T-helper 2 cell treated with Interferon-gamma antibody and Interleukin-4, amounts not matched to agents 5 μg/mL and 100 μg/mL, for 36 hours (primary cell): ENCODE data around the gene CFDP1.
"Not testable (repeated sequence)": the region's sequence is repeated elsewhere in the genome, so short reads cannot be mapped to it uniquely, and the experiment has no call there.

Experiments used
- DNase-seq: peaks from one replicate; pipeline ENCODE4 v3.0.0; 2021; ENCODE audit warnings: low spot score
- H3K27ac Mint-ChIP-seq: one replicate; pipeline ENCODE4 v1.8.0; 2021; ENCODE audit warnings: mild to moderate bottlenecking, mixed read lengths
- H3K27me3 Mint-ChIP-seq: one replicate; pipeline ENCODE4 v1.8.0; 2021; ENCODE audit warnings: low read depth, mixed read lengths
- H3K36me3 Mint-ChIP-seq: one replicate; pipeline ENCODE4 v1.8.0; 2021; ENCODE audit warnings: low read depth, mixed read lengths
- H3K4me1 Mint-ChIP-seq: one replicate; pipeline ENCODE4 v1.8.0; 2021; ENCODE audit warnings: low read depth, mixed read lengths
- H3K4me3 Mint-ChIP-seq: one replicate; pipeline ENCODE4 v1.8.0; 2022; ENCODE audit warnings: mild to moderate bottlenecking, moderate library complexity, mixed read lengths
- H3K9me3 Mint-ChIP-seq: one replicate; pipeline ENCODE4 v1.8.0; 2021; ENCODE audit warnings: mixed read lengths

The CFDP1 gene

GRCh38 chr16:75445298-75445697 is 12.0 kb upstream of the CFDP1 start:
- Mint-ChIP-seq H3K36me3 (peaks cover 13% of the 10 kb centered on the region), H3K27me3 (no peaks in the 10 kb centered on the region), H3K27ac (no peak overlapping the region), H3K4me1 (no peaks in the 10 kb centered on the region), H3K9me3 (no peaks in the 10 kb centered on the region), H3K4me3 (no peak overlapping the region)
- DNase-seq = no peak

GRCh38 chr16:75443298-75443697 is 10.0 kb upstream of the CFDP1 start:
- peaks cover 8% of the 10 kb centered on the region for H3K36me3 Mint-ChIP-seq
- no peak for DNase-seq
- H3K27ac Mint-ChIP-seq = no peak overlapping the region
- no peaks in the 10 kb centered on the region for H3K27me3 Mint-ChIP-seq
- H3K4me1 Mint-ChIP-seq = no peaks in the 10 kb centered on the region
- no peaks in the 10 kb centered on the region for H3K9me3 Mint-ChIP-seq
- H3K4me3 Mint-ChIP-seq = no peak overlapping the region

GRCh38 chr16:75433732-75434413 is 570 bp upstream of the CFDP1 start:
- H3K36me3 Mint-ChIP-seq = peaks cover 8% of the 10 kb centered on the region
- no peaks in the 10 kb centered on the region for H3K9me3 Mint-ChIP-seq
- H3K4me1 Mint-ChIP-seq = peaks cover 22% of the 10 kb centered on the region
- peak overlapping the region; percentile 90 for H3K4me3 Mint-ChIP-seq
- no peaks in the 10 kb centered on the region for H3K27me3 Mint-ChIP-seq
- H3K27ac Mint-ChIP-seq = peak overlapping the region; percentile 98
- DNase-seq = no peak

- Mint-ChIP-seq H3K36me3 (peaks cover 13% of the 10 kb centered on the region), H3K9me3 (no peaks in the 10 kb centered on the region), H3K27ac (no peak overlapping the region), H3K4me3 (no peak overlapping the region), H3K27me3 (no peaks in the 10 kb centered on the region), H3K4me1 (peaks cover 17% of the 10 kb centered on the region)
- no peak for DNase-seq
These were observed 3.5 kb downstream of the CFDP1 start for GRCh38 chr16:75429621-75430403.

GRCh38 chr16:75426524-75426923 is 6.8 kb downstream of the CFDP1 start:
- not testable (repeated sequence) for H3K9me3 Mint-ChIP-seq, H3K27ac Mint-ChIP-seq, H3K27me3 Mint-ChIP-seq, H3K4me3 Mint-ChIP-seq, DNase-seq, H3K36me3 Mint-ChIP-seq
- peaks cover 11% of the 10 kb centered on the region for H3K4me1 Mint-ChIP-seq

GRCh38 chr16:75424105-75424762 is 9.1 kb downstream of the CFDP1 start:
- H3K9me3 Mint-ChIP-seq, DNase-seq: not testable (repeated sequence)

GRCh38 chr16:75423723-75424104 is 9.6 kb downstream of the CFDP1 start:
- Mint-ChIP-seq H3K36me3 (peaks cover 5% of the 10 kb centered on the region), H3K9me3 (no peaks in the 10 kb centered on the region), H3K4me1 (peaks cover 10% of the 10 kb centered on the region), H3K27ac (no peak overlapping the region), H3K4me3 (no peak overlapping the region), H3K27me3 (no peaks in the 10 kb centered on the region)
- DNase-seq = no peak

More at GRCh38 chr16:75424105-75424762, 9.1 kb downstream of the CFDP1 start:
- peaks cover 10% of the 10 kb centered on the region for H3K4me1 Mint-ChIP-seq
- H3K27ac Mint-ChIP-seq, H3K4me3 Mint-ChIP-seq, H3K36me3 Mint-ChIP-seq, H3K27me3 Mint-ChIP-seq: not testable (repeated sequence)

GRCh38 chr16:75421820-75422126 is 11.5 kb downstream of the CFDP1 start:
- Mint-ChIP-seq H3K36me3 (no peaks in the 10 kb centered on the region), H3K4me3 (no peak overlapping the region), H3K27ac (no peak overlapping the region), H3K9me3 (no peaks in the 10 kb centered on the region), H3K4me1 (peaks cover 9% of the 10 kb centered on the region), H3K27me3 (no peaks in the 10 kb centered on the region)
- DNase-seq = no peak

- Mint-ChIP-seq H3K27me3 (no peaks in the 10 kb centered on the region), H3K27ac (no peak overlapping the region), H3K36me3 (no peaks in the 10 kb centered on the region), H3K4me1 (peaks cover 9% of the 10 kb centered on the region), H3K4me3 (peak overlapping the region; percentile 41), H3K9me3 (no peaks in the 10 kb centered on the region)
- no peak for DNase-seq
These were observed 12.1 kb downstream of the CFDP1 start for GRCh38 chr16:75420987-75421819.

- Mint-ChIP-seq H3K27ac (no peak overlapping the region), H3K4me1 (peaks cover 12% of the 10 kb centered on the region), H3K36me3 (peaks cover 2% of the 10 kb centered on the region), H3K27me3 (no peaks in the 10 kb centered on the region), H3K4me3 (no peak overlapping the region), H3K9me3 (no peaks in the 10 kb centered on the region)
- no peak for DNase-seq
These were observed 16.3 kb downstream of the CFDP1 start for GRCh38 chr16:75416904-75417565.

- no peak overlapping the region for H3K27ac Mint-ChIP-seq
- H3K36me3 Mint-ChIP-seq = peaks cover 11% of the 10 kb centered on the region
These were observed 18.0 kb downstream of the CFDP1 start for GRCh38 chr16:75415169-75415905.

GRCh38 chr16:75413951-75414350 is 19.4 kb downstream of the CFDP1 start:
- Mint-ChIP-seq H3K27me3 (no peaks in the 10 kb centered on the region), H3K4me3 (no peak overlapping the region), H3K4me1 (peaks cover 5% of the 10 kb centered on the region), H3K9me3 (no peaks in the 10 kb centered on the region), H3K27ac (no peak overlapping the region), H3K36me3 (peaks cover 14% of the 10 kb centered on the region)
- no peak for DNase-seq

More at GRCh38 chr16:75415169-75415905, 18.0 kb downstream of the CFDP1 start:
- Mint-ChIP-seq H3K9me3 (no peaks in the 10 kb centered on the region), H3K27me3 (no peaks in the 10 kb centered on the region), H3K4me1 (peaks cover 5% of the 10 kb centered on the region), H3K4me3 (no peak overlapping the region)
- no peak for DNase-seq

GRCh38 chr16:75406943-75407342 is 26.4 kb downstream of the CFDP1 start:
- no peak for DNase-seq
- Mint-ChIP-seq H3K27me3 (no peaks in the 10 kb centered on the region), H3K4me1 (no peaks in the 10 kb centered on the region), H3K9me3 (no peaks in the 10 kb centered on the region), H3K4me3 (no peak overlapping the region), H3K27ac (no peak overlapping the region), H3K36me3 (peaks cover 24% of the 10 kb centered on the region)
